SK-N-SH treated with all-trans-retinoic acid at 6 μM for 48 hours (cell line): Measurements from ENCODE around the gene MTNR1A.

Experiments used
- ARNTL ChIP-seq: fragments of 450-650 bp; formaldehyde crosslinking; IDR thresholded peaks from 2 replicates; pipeline ENCODE4 v1.5.0; 2020; ENCODE audit warnings: low read depth, mild to moderate bottlenecking, moderate library complexity, borderline replicate concordance
- CSRNP3 ChIP-seq: fragments of 250-450 bp; sonication (Bioruptor Pico); IDR thresholded peaks from 2 replicates; pipeline ENCODE4 v1.5.1; 2021; ENCODE audit warnings: mild to moderate bottlenecking, moderate library complexity
- PPARA ChIP-seq: fragments of 250-450 bp; sonication (Bioruptor Pico); IDR thresholded peaks from 2 replicates; pipeline ENCODE4 v1.5.0; 2020; ENCODE audit warnings: mild to moderate bottlenecking, borderline replicate concordance
- ZFP3 ChIP-seq: fragments of 250-450 bp; sonication (Bioruptor Pico); IDR thresholded peaks from 2 replicates; pipeline ENCODE4 v1.5.0; 2020; ENCODE audit warnings: mild to moderate bottlenecking, moderate library complexity
- ZFP30 ChIP-seq: fragments of 450-650 bp; formaldehyde crosslinking; IDR thresholded peaks from 2 replicates; pipeline ENCODE4 v1.5.0; 2022; ENCODE audit warnings: mild to moderate bottlenecking, moderate library complexity
- ZNF8 ChIP-seq: fragments of 450-650 bp; formaldehyde crosslinking; IDR thresholded peaks from 2 replicates; pipeline ENCODE4 v1.5.0; 2020; ENCODE audit warnings: mild to moderate bottlenecking, moderate library complexity
- TF ChIP-seq, protein P1 (sequence below): fragments of 250-450 bp; sonication (Bioruptor Pico); IDR thresholded peaks from 2 replicates; pipeline ENCODE4 v1.5.1; 2020; ENCODE audit warnings: low read depth, mild to moderate bottlenecking, moderate library complexity

DNA sequence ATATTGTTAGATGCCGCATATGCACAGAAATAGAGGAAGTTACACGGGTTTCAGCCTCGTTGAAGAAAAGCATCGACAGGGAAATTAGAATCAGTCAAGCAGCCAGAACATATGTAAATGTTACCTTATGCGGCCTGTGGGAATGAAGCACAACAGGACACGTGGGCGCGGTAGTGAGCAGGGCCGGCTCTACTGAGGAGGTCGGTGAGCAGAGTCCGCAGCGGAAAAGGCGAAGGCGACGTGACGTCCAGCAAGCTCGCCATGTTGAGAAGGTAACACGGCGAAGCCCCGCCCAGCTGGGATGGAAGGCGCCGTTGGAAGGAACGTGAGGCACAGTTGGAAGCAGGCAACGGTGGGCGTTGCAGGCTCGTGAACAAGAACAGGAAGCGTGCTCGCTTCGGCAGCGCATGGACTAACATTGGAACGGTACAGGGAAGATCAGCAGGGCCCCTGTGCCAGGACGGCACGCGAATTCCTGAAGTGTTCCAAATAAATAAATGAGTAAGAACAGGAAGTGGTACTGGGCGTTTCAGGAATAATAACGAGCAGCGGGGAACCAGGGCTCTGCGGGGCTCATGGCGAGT is 54.6 kb downstream of the MTNR1A start:
- no peak for TF ChIP-seq ZFP30 (CRISPR knock-in tag)
- no peak for TF ChIP-seq ZNF8 (CRISPR knock-in tag)
- no peak for TF ChIP-seq ZFP3
- TF ChIP-seq PPARA (CRISPR knock-in tag) = no peak
- TF ChIP-seq, protein P1, sequence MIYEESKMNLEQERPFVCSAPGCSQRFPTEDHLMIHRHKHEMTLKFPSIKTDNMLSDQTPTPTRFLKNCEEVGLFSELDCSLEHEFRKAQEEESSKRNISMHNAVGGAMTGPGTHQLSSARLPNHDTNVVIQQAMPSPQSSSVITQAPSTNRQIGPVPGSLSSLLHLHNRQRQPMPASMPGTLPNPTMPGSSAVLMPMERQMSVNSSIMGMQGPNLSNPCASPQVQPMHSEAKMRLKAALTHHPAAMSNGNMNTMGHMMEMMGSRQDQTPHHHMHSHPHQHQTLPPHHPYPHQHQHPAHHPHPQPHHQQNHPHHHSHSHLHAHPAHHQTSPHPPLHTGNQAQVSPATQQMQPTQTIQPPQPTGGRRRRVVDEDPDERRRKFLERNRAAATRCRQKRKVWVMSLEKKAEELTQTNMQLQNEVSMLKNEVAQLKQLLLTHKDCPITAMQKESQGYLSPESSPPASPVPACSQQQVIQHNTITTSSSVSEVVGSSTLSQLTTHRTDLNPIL (CRISPR knock-in tag) = no peak
- no peak for TF ChIP-seq ARNTL
- no peak for TF ChIP-seq CSRNP3 (CRISPR knock-in tag)
